Measurements from ENCODE around the gene ZNF398.

DNA sequence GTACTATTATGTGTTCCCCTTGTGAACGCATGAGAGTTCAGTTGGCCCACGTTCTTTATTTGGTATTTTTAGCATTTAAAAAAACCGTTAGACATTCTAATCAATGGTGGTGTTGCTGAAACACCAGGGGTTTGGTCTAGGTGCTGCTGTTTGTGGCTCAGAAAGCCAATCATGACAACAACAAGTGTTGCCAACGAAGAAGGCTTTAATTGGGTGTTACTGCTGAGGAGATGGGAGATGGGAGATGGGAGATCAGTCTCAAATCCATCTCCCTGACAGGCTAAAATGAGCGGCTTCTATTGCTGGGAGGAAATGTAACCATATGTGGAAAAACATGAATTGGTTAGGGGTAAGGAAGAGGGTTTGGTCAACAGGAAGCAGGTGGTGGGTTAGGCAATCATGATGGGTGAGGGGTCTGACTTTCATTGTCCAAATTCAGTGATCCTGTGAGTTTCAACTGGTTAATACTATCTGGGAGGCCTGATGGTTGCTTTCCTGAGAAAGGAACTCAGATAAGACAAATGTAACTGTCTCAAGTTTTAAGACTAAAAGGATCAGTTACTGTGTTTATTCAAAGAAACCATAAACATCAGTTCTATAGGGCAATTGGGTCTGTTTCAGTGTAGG is 16.6 kb upstream of the ZNF398 start:
- TF ChIP-seq, protein P1, sequence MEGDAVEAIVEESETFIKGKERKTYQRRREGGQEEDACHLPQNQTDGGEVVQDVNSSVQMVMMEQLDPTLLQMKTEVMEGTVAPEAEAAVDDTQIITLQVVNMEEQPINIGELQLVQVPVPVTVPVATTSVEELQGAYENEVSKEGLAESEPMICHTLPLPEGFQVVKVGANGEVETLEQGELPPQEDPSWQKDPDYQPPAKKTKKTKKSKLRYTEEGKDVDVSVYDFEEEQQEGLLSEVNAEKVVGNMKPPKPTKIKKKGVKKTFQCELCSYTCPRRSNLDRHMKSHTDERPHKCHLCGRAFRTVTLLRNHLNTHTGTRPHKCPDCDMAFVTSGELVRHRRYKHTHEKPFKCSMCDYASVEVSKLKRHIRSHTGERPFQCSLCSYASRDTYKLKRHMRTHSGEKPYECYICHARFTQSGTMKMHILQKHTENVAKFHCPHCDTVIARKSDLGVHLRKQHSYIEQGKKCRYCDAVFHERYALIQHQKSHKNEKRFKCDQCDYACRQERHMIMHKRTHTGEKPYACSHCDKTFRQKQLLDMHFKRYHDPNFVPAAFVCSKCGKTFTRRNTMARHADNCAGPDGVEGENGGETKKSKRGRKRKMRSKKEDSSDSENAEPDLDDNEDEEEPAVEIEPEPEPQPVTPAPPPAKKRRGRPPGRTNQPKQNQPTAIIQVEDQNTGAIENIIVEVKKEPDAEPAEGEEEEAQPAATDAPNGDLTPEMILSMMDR (tag by site-specific recombination; IDR thresholded peaks at IDR 0.05): no peak
- TF ChIP-seq, protein P2, sequence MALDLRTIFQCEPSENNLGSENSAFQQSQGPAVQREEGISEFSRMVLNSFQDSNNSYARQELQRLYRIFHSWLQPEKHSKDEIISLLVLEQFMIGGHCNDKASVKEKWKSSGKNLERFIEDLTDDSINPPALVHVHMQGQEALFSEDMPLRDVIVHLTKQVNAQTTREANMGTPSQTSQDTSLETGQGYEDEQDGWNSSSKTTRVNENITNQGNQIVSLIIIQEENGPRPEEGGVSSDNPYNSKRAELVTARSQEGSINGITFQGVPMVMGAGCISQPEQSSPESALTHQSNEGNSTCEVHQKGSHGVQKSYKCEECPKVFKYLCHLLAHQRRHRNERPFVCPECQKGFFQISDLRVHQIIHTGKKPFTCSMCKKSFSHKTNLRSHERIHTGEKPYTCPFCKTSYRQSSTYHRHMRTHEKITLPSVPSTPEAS (tag by site-specific recombination; IDR thresholded peaks at IDR 0.05): no peak
- TF ChIP-seq, protein P3, sequence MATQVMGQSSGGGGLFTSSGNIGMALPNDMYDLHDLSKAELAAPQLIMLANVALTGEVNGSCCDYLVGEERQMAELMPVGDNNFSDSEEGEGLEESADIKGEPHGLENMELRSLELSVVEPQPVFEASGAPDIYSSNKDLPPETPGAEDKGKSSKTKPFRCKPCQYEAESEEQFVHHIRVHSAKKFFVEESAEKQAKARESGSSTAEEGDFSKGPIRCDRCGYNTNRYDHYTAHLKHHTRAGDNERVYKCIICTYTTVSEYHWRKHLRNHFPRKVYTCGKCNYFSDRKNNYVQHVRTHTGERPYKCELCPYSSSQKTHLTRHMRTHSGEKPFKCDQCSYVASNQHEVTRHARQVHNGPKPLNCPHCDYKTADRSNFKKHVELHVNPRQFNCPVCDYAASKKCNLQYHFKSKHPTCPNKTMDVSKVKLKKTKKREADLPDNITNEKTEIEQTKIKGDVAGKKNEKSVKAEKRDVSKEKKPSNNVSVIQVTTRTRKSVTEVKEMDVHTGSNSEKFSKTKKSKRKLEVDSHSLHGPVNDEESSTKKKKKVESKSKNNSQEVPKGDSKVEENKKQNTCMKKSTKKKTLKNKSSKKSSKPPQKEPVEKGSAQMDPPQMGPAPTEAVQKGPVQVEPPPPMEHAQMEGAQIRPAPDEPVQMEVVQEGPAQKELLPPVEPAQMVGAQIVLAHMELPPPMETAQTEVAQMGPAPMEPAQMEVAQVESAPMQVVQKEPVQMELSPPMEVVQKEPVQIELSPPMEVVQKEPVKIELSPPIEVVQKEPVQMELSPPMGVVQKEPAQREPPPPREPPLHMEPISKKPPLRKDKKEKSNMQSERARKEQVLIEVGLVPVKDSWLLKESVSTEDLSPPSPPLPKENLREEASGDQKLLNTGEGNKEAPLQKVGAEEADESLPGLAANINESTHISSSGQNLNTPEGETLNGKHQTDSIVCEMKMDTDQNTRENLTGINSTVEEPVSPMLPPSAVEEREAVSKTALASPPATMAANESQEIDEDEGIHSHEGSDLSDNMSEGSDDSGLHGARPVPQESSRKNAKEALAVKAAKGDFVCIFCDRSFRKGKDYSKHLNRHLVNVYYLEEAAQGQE (tag by site-specific recombination; IDR thresholded peaks at IDR 0.05): no peak
- TF ChIP-seq PRDM1 (tag by site-specific recombination; IDR thresholded peaks at IDR 0.05) (no peak), ZNF560 (tag by site-specific recombination; IDR thresholded peaks at IDR 0.05; ENCODE audit: borderline replicate concordance) (no peak), ZNF19 (tag by site-specific recombination; IDR thresholded peaks at IDR 0.05; ENCODE audit: low read depth) (no peak), ZBTB48 (tag by site-specific recombination; IDR thresholded peaks at IDR 0.05) (no peak), SP2 (tag by site-specific recombination; IDR thresholded peaks at IDR 0.05) (no peak)
- TF ChIP-seq, protein P4, sequence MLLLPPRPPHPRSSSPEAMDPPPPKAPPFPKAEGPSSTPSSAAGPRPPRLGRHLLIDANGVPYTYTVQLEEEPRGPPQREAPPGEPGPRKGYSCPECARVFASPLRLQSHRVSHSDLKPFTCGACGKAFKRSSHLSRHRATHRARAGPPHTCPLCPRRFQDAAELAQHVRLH (tag by site-specific recombination; IDR thresholded peaks at IDR 0.05): no peak

Data from HEK293 (cell line).